ENCODE data around the gene TCIRG1.
A peak's percentile ranks its signal among the peaks of the same experiment; 100 is the strongest.

Gene TCIRG1

GRCh38 chr11:68019486-68019885 is 19.3 kb upstream of the TCIRG1 start:
- DNase-seq = no peak

GRCh38 chr11:68020575-68020974 is 18.2 kb upstream of the TCIRG1 start:
- DNase-seq = no peak

GRCh38 chr11:68021167-68021787 is 17.5 kb upstream of the TCIRG1 start:
- DNase-seq = no peak

GRCh38 chr11:68022531-68022930 is 16.3 kb upstream of the TCIRG1 start:
- no peak for DNase-seq

- DNase-seq = no peak
These were observed 14.3 kb upstream of the TCIRG1 start for GRCh38 chr11:68024508-68024907.

- no peak for DNase-seq
These were observed 13.8 kb upstream of the TCIRG1 start for GRCh38 chr11:68025047-68025446.

- no peak for DNase-seq
These were observed 12.3 kb upstream of the TCIRG1 start for GRCh38 chr11:68026391-68027105.

GRCh38 chr11:68027667-68028066 is 11.2 kb upstream of the TCIRG1 start:
- no peak for DNase-seq

- no peak for DNase-seq
These were observed 9.9 kb upstream of the TCIRG1 start for GRCh38 chr11:68028802-68029545.

- DNase-seq = peak; percentile 98
These were observed 8.3 kb upstream of the TCIRG1 start, which contains the start of gene NDUFS8 for GRCh38 chr11:68030318-68031143. NDUFS8 (plus strand) TSS chr11:68030681; CDS start chr11:68032152, 1,471 bp downstream.

- peak; percentile 20 for DNase-seq
These were observed 7.7 kb upstream of the TCIRG1 start for GRCh38 chr11:68031144-68031464.

- no peak for DNase-seq
These were observed 6.8 kb upstream of the TCIRG1 start for GRCh38 chr11:68032003-68032402.

- no peak for DNase-seq
These were observed 5.7 kb upstream of the TCIRG1 start for GRCh38 chr11:68032997-68033707.

- DNase-seq = no peak
These were observed 5.1 kb upstream of the TCIRG1 start for GRCh38 chr11:68033708-68034045.

- no peak for DNase-seq
These were observed 3.5 kb upstream of the TCIRG1 start for GRCh38 chr11:68035266-68035876.

GRCh38 chr11:68036141-68036716 is 2.6 kb upstream of the TCIRG1 start:
- DNase-seq = no peak

GRCh38 chr11:68036717-68037239 is 2.0 kb upstream of the TCIRG1 start:
- peak; percentile 54 for DNase-seq

- DNase-seq = no peak
These were observed 1.2 kb upstream of the TCIRG1 start for GRCh38 chr11:68037411-68038225.

GRCh38 chr11:68038226-68038717 is 553 bp upstream of the TCIRG1 start:
- DNase-seq = no peak

- no peak for DNase-seq
These were observed 781 bp downstream of the TCIRG1 start for GRCh38 chr11:68039526-68040086.
